Gastrocnemius medialis (tissue), 4 donors: ENCODE results near the gene GTF3C1. TPM values are rescaled to one million over a fixed set of nuclear protein-coding genes. Genes with fewer than 3 reads are reported as not detected.
A peak's percentile ranks its signal among the peaks of the same experiment; 100 is the strongest.

Experiments
- ATAC-seq, 2 donors: fragments of 150-250 bp; one replicate each; pipeline ENCODE4 v1.9.1; 2016
- DNase-seq, 2 donors: peaks; one replicate each; pipeline ENCODE4 v3.0.0-alpha.2; 2019
- H3K27ac ChIP-seq, 4 donors: fragments of 200-600 bp; sonication (generic); 1 replicate in 1 of 4; 2 replicates in 3 of 4; pipeline ENCODE4 v1.5.1; 2016 to 2018; ENCODE audit warnings: mild to moderate bottlenecking in 2 of 4, moderate library complexity in 1 of 4
- H3K27me3 ChIP-seq, 3 donors: fragments of 200-600 bp; sonication (generic) in 2 of 3; 1 replicate in 1 of 3; 2 replicates in 2 of 3; pipeline versions ENCODE4 v1.5.1 to v1.6.0; 2016 to 2019; ENCODE audit warnings: mild to moderate bottlenecking in 1 of 3, moderate library complexity in 1 of 3
- H3K36me3 ChIP-seq, 2 donors: fragments of 200-600 bp; sonication (generic) in 1 of 2; one replicate each; pipeline ENCODE4 v1.5.1; 2017 to 2018
- H3K4me1 ChIP-seq, 2 donors: fragments of 200-600 bp; sonication (generic) in 1 of 2; one replicate each; pipeline ENCODE4 v1.5.1; 2016 to 2017; ENCODE audit warnings: mild to moderate bottlenecking in 2 of 2
- H3K4me3 ChIP-seq, 4 donors: fragments of 200-600 bp; sonication (generic) in 3 of 4; 1 replicate in 1 of 4; 2 replicates in 3 of 4; pipeline ENCODE4 v1.5.1; 2016 to 2019; ENCODE audit warnings: mild to moderate bottlenecking in 2 of 4
- H3K9me3 ChIP-seq, 3 donors: fragments of 200-600 bp; sonication (generic) in 2 of 3; 1 replicate in 1 of 3; 2 replicates in 2 of 3; pipeline ENCODE4 v1.5.1; 2016 to 2019
- CTCF ChIP-seq, 5 experiments: fragments of 450-650 bp in 3 of 5; fragments of 200-600 bp in 2 of 5; sonication (generic) in 2 of 5; IDR thresholded peaks in 4 of 5; conservative IDR thresholded peaks in 1 of 5; 1 replicate in 4 of 5; 2 replicates in 1 of 5; pipeline ENCODE4 v1.5.1; 2016 to 2019; ENCODE audit warnings: antibody characterized with exemption in 5 of 5, mild to moderate bottlenecking in 3 of 5, moderate library complexity in 3 of 5
- POLR2A ChIP-seq, 2 donors: fragments of 450-650 bp; IDR thresholded peaks; one replicate each; pipeline ENCODE4 v1.6.1; 2017; ENCODE audit warnings: antibody characterized with exemption in 2 of 2, mild to moderate bottlenecking in 2 of 2, moderate library complexity in 2 of 2
- in situ Hi-C, 4 donors: fragments of 200-750 bp; cut with MboI; loops; one replicate each; pipeline versions ENCODE4 v1.15.0 to v1.8.0; 2017; ENCODE audit warnings: low sequenced_read_pairs in 4 of 4
- intact Hi-C: fragments of 100-400 bp; cut with DNase I; formaldehyde crosslinking; loops from one replicate; pipeline ENCODE4 v1.15.1; 2023; ENCODE audit warnings: low total_unique reads
- total RNA-seq, 4 donors: library from RNA; depleted of rRNA; stranded (reverse); fragments of >200 nt; gene quantifications; one replicate each; pipeline versions ENCODE4 v1.1.0 to v1.2.3, GENCODE V29; 2016

Gene GTF3C1
- total RNA-seq, 4 donors from 2014 or later: 52.0 to 108 (median 67.8) TPM

- intact Hi-C loops: loop anchor here (5.0 kb wide), 1 partner anchor 49 kb away; the partner anchor contains the start of gene GTF3C1
- H3K27ac ChIP-seq: no peak overlapping the region
Measured at GRCh38 chr16:27498031-27498825, 51.5 kb downstream of the GTF3C1 start.

GRCh38 chr16:27495191-27495590 is 54.5 kb downstream of the GTF3C1 start:
- intact Hi-C loops: loop anchor here (5.0 kb wide), 1 partner anchor 52 kb away; the partner anchor contains the start of gene GTF3C1
- no peak for TF ChIP-seq POLR2A (IDR thresholded peaks at IDR 0.05)
- TF ChIP-seq CTCF (IDR thresholded peaks at IDR 0.05 in 4 of 5, conservative IDR thresholded peaks at IDR 0.05 in 1 of 5): no peak
- ATAC-seq: no peak
- H3K27me3 ChIP-seq: no peaks in the 10 kb centered on the region
- H3K4me3 ChIP-seq: no peak overlapping the region
- peaks cover 4 to 98% of the 10 kb centered on the region in 2 donors for H3K36me3 ChIP-seq
- no peak overlapping the region for H3K27ac ChIP-seq
- no peaks in the 10 kb centered on the region for H3K9me3 ChIP-seq
- DNase-seq: no peak
- in situ Hi-C loops: no loop called here
- H3K4me1 ChIP-seq: peaks cover 3 to 12% of the 10 kb centered on the region in 2 donors

More at GRCh38 chr16:27498031-27498825, 51.5 kb downstream of the GTF3C1 start:
- TF ChIP-seq POLR2A (IDR thresholded peaks at IDR 0.05): no peak
- TF ChIP-seq CTCF (IDR thresholded peaks at IDR 0.05 in 4 of 5, conservative IDR thresholded peaks at IDR 0.05 in 1 of 5): no peak
- Histone ChIP-seq H3K27me3 (no peaks in the 10 kb centered on the region), H3K4me3 (no peak overlapping the region), H3K9me3 (no peaks in the 10 kb centered on the region), H3K36me3 (peaks cover 0 to 98% of the 10 kb centered on the region in 2 donors), H3K4me1 (peaks cover 3 to 12% of the 10 kb centered on the region in 2 donors)
- in situ Hi-C loops: no loop called here
- no peak for ATAC-seq
- no peak for DNase-seq

GRCh38 chr16:27492588-27492979 is 57.1 kb downstream of the GTF3C1 start:
- no peak for DNase-seq
- peak overlapping the region; percentile 26 to 58 (median 47) for H3K27ac ChIP-seq
- TF ChIP-seq CTCF (IDR thresholded peaks at IDR 0.05 in 4 of 5, conservative IDR thresholded peaks at IDR 0.05 in 1 of 5) (no peak), POLR2A (IDR thresholded peaks at IDR 0.05) (no peak)
- peaks cover 4 to 98% of the 10 kb centered on the region in 2 donors for H3K36me3 ChIP-seq
- no peak for ATAC-seq
- H3K4me1 ChIP-seq: no peaks in the 10 kb centered on the region
- in situ Hi-C loops: no loop called here
- H3K9me3 ChIP-seq: no peaks in the 10 kb centered on the region
- H3K4me3 ChIP-seq: no peak overlapping the region
- intact Hi-C loops: no loop called here
- H3K27me3 ChIP-seq: no peaks in the 10 kb centered on the region

GRCh38 chr16:27491894-27492587 is 57.7 kb downstream of the GTF3C1 start:
- TF ChIP-seq POLR2A (IDR thresholded peaks at IDR 0.05) (no peak), CTCF (IDR thresholded peaks at IDR 0.05 in 4 of 5, conservative IDR thresholded peaks at IDR 0.05 in 1 of 5) (no peak)
- H3K27me3 ChIP-seq: no peaks in the 10 kb centered on the region
- H3K4me3 ChIP-seq: no peak overlapping the region
- H3K4me1 ChIP-seq: no peaks in the 10 kb centered on the region
- ATAC-seq (peak; percentile 35 to 44), DNase-seq (no peak)
- H3K27ac ChIP-seq: peak overlapping the region; percentile 43 to 69 (median 58)
- no peaks in the 10 kb centered on the region for H3K9me3 ChIP-seq
- in situ Hi-C loops (no loop called here), intact Hi-C loops (no loop called here)
- peaks cover 4 to 98% of the 10 kb centered on the region in 2 donors for H3K36me3 ChIP-seq
